ENCODE data around the gene SLC7A5. TPM values are rescaled to one million over a fixed set of nuclear protein-coding genes. Genes with fewer than 3 reads are reported as not detected.
"Not testable (repeated sequence)": the region's sequence is repeated elsewhere in the genome, so short reads cannot be mapped to it uniquely, and the experiment has no call there.

Gene SLC7A5
- 29.2 and 30.7 TPM in 2 replicates for total RNA-seq
- polyA plus RNA-seq = 14.1 and 17.3 TPM in 2 replicates
- 12.0 and 13.4 TPM in 2 replicates for polyA plus RNA-seq (2011; cell fraction: cytosol; rRNA removed)
- 13.8 and 16.1 TPM in 2 replicates for polyA plus RNA-seq (2011; cell fraction: nucleus; rRNA removed)
- 16.2 and 20.4 TPM in 2 replicates for polyA plus RNA-seq (2012)
- 10.3 and 12.3 TPM in 2 replicates for polyA minus RNA-seq
- polyA minus RNA-seq (2011; cell fraction: cytosol; rRNA and poly(A)+ RNA removed) = 232 TPM
- 9.2 and 14.2 TPM in 2 replicates for polyA minus RNA-seq (2011; cell fraction: nucleus; rRNA and poly(A)+ RNA removed)
- Bru-seq, nascent RNA = percentile 62 among the genes with signal in this experiment
- BruChase-seq, experiment 1, labeled RNA remaining after a 6-hour chase = percentile 62 among the genes with signal in this experiment
- BruChase-seq, experiment 2, labeled RNA remaining after a 2-hour chase = percentile 59 among the genes with signal in this experiment
- long read RNA-seq, full-length matches to known transcripts = 4 of 33 reads
- long read RNA-seq, partial matches to known transcripts = 4 of 33 reads
- long read RNA-seq, other reads (novel, unspliced or antisense) = 25 of 33 reads

- peak within 1 kb of the TSS; percentile 68 for H2AFZ ChIP-seq (ENCODE audit: low read depth, low read length)
- FAIRE-seq = peak; percentile 90
- POLR2A ChIA-PET = interaction anchor here (0.5 to 2.4 kb wide), 7 partner anchors 16 to 100 kb away, joined by 3 to 26 read pairs (median 3); no protein-coding TSS in a partner anchor
Measured at GRCh38 chr16:87869061-87869878, at the start of gene SLC7A5. Gene SLC7A5, minus strand, starts transcription at chr16:87869507. Its CDS starts 85 bp downstream, at chr16:87869422.

DNA sequence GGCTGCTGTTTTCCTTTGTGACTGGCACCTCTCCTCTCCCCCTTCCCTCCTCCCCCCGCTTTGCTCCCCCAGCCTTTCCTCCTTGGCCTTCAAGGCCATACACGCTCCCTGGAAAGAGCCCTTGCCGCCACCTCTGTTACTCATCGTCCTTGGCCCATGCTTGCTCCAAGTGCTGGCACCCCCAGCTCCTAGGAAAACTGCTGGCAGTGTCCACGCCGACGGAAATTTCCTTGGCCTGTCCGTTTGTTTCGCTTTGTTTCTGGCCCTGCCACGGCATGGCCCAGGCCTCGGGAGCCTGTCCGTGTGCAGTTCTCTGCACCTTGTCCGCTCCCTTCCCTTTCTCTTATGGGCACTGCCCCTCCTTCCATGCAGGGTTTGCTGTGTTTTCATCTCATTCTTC lies 49.0 kb upstream of the SLC7A5 start:
- dilution Hi-C loops (cut with MboI; ENCODE audit: extremely low pct_ligation_motif_present, low sequenced_read_pairs) = no loop called here
- ChIA-PET CTCF (interaction anchor here (1.9 kb wide), 1 partner anchor 139 kb away, joined by 4 read pairs; no protein-coding TSS in a partner anchor), POLR2A (no interaction called here)
- Histone ChIP-seq H3K4me2 (ENCODE audit: insufficient read depth, low read length) (no peak overlapping the region), H3K9ac (replicated peaks; ENCODE audit: extremely low read depth, insufficient read depth, low read length) (no peak overlapping the region), H3K27ac (ENCODE audit: insufficient read depth, low read depth, low read length) (no peak overlapping the region), H3K9me3 (replicated peaks; ENCODE audit: control insufficient read depth, insufficient read depth, low read length) (no peaks in the 10 kb centered on the region), H2AFZ (ENCODE audit: low read depth, low read length) (no peak overlapping the region), H3K36me3 (ENCODE audit: control insufficient read depth in 2 of 2, extremely low read depth in 1 of 2, insufficient read depth in 2 of 2, low read length in 2 of 2) (no peaks in the 10 kb centered on the region), H3K27me3 (ENCODE audit: control insufficient read depth in 2 of 2, insufficient read depth in 2 of 2, low read length in 2 of 2) (no peaks in the 10 kb centered on the region), H3K79me2 (ENCODE audit: control insufficient read depth, insufficient read depth, low read length) (no peaks in the 10 kb centered on the region), H4K20me1 (replicated peaks; ENCODE audit: control insufficient read depth, extremely low read depth, insufficient read depth, low read length) (no peaks in the 10 kb centered on the region), H3K9me1 (replicated peaks; ENCODE audit: control insufficient read depth, extremely low read depth, insufficient read depth, low read length) (no peaks in the 10 kb centered on the region), H3K4me1 (ENCODE audit: control insufficient read depth, extremely low read depth, insufficient read depth, low read length) (no peaks in the 10 kb centered on the region), H3K4me3 (replicated peaks in 1 of 3; ENCODE audit: insufficient read depth in 1 of 3, low read depth in 1 of 3, low read length in 3 of 3) (no peak overlapping the region)
- BruUV-seq (replicated peaks) = no TSS peak
- no peak for FAIRE-seq
- TF ChIP-seq JUN (IDR thresholded peaks at IDR 0.05; ENCODE audit: borderline replicate concordance, insufficient read depth, insufficient read length, low read depth) (no peak), GATA2 (IDR thresholded peaks at IDR 0.05; ENCODE audit: insufficient read depth, insufficient read length, low read depth, low read length) (no peak), MYC (IDR thresholded peaks at IDR 0.05; ENCODE audit: low read depth, low read length) (no peak), CTCF (IDR thresholded peaks at IDR 0.05; ENCODE audit: extremely low read depth in 1 of 2, insufficient read depth in 1 of 2, low read depth in 1 of 2, low read length in 2 of 2) (no peak), FOS (IDR thresholded peaks at IDR 0.05; ENCODE audit: borderline replicate concordance, insufficient read depth, low read length) (no peak), POLR2A (IDR thresholded peaks at IDR 0.05; ENCODE audit: low read depth, low read length) (no peak), EZH2 (IDR thresholded peaks at IDR 0.05; ENCODE audit: borderline replicate concordance, low read depth, low read length, severe bottlenecking) (no peak)
- TF ChIP-seq, protein P1, sequence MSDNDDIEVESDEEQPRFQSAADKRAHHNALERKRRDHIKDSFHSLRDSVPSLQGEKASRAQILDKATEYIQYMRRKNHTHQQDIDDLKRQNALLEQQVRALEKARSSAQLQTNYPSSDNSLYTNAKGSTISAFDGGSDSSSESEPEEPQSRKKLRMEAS (IDR thresholded peaks at IDR 0.05; ENCODE audit: insufficient read depth, insufficient read length) = no peak
- DNase-seq (ENCODE audit: low read depth, low spot score) = no peak
- intact Hi-C loops (cut with micrococcal nuclease) = no loop called here

More at GRCh38 chr16:87869061-87869878, at the start of gene SLC7A5:
- H3K4me1 ChIP-seq (ENCODE audit: control insufficient read depth, extremely low read depth, insufficient read depth, low read length); intact Hi-C loops (cut with micrococcal nuclease); H3K36me3 ChIP-seq (ENCODE audit: control insufficient read depth in 2 of 2, extremely low read depth in 1 of 2, insufficient read depth in 2 of 2, low read length in 2 of 2); H3K9me3 ChIP-seq (replicated peaks; ENCODE audit: control insufficient read depth, insufficient read depth, low read length); H3K9me1 ChIP-seq (replicated peaks; ENCODE audit: control insufficient read depth, extremely low read depth, insufficient read depth, low read length); dilution Hi-C loops (cut with MboI; ENCODE audit: extremely low pct_ligation_motif_present, low sequenced_read_pairs); BruUV-seq (replicated peaks); H3K27me3 ChIP-seq (ENCODE audit: control insufficient read depth in 2 of 2, insufficient read depth in 2 of 2, low read length in 2 of 2); H4K20me1 ChIP-seq (replicated peaks; ENCODE audit: control insufficient read depth, extremely low read depth, insufficient read depth, low read length): not testable (repeated sequence)
- Histone ChIP-seq H3K4me2 (ENCODE audit: insufficient read depth, low read length) (peak within 1 kb of the TSS; percentile 66), H3K27ac (ENCODE audit: insufficient read depth, low read depth, low read length) (peak within 1 kb of the TSS; percentile 50), H3K79me2 (ENCODE audit: control insufficient read depth, insufficient read depth, low read length) (peaks cover 46% of the 10 kb centered on the region), H3K4me3 (replicated peaks in 1 of 3; ENCODE audit: insufficient read depth in 1 of 3, low read depth in 1 of 3, low read length in 3 of 3) (peak within 1 kb of the TSS; percentile 36 to 84 (median 59)), H3K9ac (replicated peaks; ENCODE audit: extremely low read depth, insufficient read depth, low read length) (peak within 1 kb of the TSS; percentile 54)
- TF ChIP-seq POLR2A (IDR thresholded peaks at IDR 0.05; ENCODE audit: low read depth, low read length) = peak; percentile 93
- peak; percentile 84 for TF ChIP-seq MYC (IDR thresholded peaks at IDR 0.05; ENCODE audit: low read depth, low read length)
- TF ChIP-seq POLR2AphosphoS5 (IDR thresholded peaks at IDR 0.05; ENCODE audit: insufficient read depth, low read depth, low read length) = peak; percentile 98
- TF ChIP-seq, protein P1 (IDR thresholded peaks at IDR 0.05; ENCODE audit: insufficient read depth, insufficient read length) = peak; percentile 84
- DNase-seq (ENCODE audit: low read depth, low spot score) = peak; percentile 66
- CTCF ChIA-PET = interaction anchor here (0.6 to 9.6 kb wide), 4 partner anchors 20 to 101 kb away, joined by 3 to 470 read pairs (median 83); partner anchors contain the start of gene KLHDC4
